Measurements from ENCODE around the gene PLEKHD1. TPM values are rescaled to one million over a fixed set of nuclear protein-coding genes. Genes with fewer than 3 reads are reported as not detected.

Gene PLEKHD1
- total RNA-seq, 1 experiment from 2014 or later: 1.0 TPM

DNA sequence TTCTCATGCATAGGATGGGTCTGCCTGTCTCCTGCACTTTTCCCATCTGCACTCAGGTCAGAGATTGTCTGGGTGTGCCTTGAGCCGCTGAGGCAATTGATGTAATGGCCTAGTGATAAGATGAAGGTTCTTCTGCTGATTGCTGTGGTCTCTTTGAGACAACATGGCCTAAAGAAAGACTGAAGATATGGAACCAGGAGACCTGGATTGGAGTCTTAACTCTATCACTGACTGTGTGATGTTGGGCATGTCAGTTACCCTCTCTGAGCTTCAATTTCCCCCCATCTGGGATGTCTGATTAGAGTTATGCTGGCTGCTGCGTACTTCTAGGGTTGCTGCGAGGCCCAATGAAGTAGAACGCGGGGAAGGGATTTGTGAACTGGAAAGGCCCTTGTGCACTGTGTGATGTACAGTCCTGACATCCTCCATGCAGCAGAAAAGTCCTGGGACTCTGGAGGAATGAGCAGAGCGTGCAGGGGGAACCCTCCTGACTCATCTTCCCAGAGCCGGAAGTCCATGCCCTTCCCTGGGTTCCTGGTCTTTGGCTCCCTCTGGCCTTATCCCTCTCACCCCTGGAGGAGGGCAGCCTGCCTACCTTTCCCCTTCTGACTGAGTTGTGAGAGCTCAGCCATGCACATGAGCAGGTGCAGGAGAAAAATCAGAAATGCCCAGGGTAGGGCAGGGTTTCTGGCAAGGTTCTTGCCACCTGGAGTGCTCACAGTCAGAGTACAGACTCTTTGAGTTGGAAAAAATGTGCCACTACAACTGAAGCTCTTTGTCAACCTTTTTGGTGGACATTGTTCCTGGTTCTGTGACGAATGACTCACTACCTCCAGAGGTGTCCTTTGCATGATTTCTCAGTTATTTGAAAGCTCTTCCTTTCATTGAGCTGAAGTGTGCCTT, 21.1 kb downstream of the PLEKHD1 start:
- TF ChIP-seq PRDM15 (CRISPR knock-in tag; IDR thresholded peaks at IDR 0.05): peak; percentile 91
- no peak for TF ChIP-seq FOXP1 (CRISPR knock-in tag; IDR thresholded peaks at IDR 0.05; ENCODE audit: borderline replicate concordance)
- no peak for TF ChIP-seq JUN (CRISPR knock-in tag; IDR thresholded peaks at IDR 0.05)
- H3K36me3 Mint-ChIP-seq: no peaks in the 10 kb centered on the region
- H3K4me1 Mint-ChIP-seq: peaks cover 11% of the 10 kb centered on the region
- POLR2A ChIA-PET: interaction anchor here (0.9 kb wide), 1 partner anchor 19 kb away, joined by 3 read pairs; no protein-coding TSS in a partner anchor
- peaks cover 15% of the 10 kb centered on the region for H3K27me3 Mint-ChIP-seq (ENCODE audit: low read depth)
- DNase-seq (ENCODE audit: low spot score) (no peak), ATAC-seq (no peak)
- no peak overlapping the region for H3K4me3 Mint-ChIP-seq
- no peak overlapping the region for H3K27ac Mint-ChIP-seq
- no peaks in the 10 kb centered on the region for H3K9me3 Mint-ChIP-seq
- CTCF ChIA-PET: interaction anchor here (0.6 to 1.9 kb wide), 7 partner anchors 13 to 159 kb away, joined by 3 to 10 read pairs (median 3); partner anchors contain the start of gene CCDC177

DNA sequence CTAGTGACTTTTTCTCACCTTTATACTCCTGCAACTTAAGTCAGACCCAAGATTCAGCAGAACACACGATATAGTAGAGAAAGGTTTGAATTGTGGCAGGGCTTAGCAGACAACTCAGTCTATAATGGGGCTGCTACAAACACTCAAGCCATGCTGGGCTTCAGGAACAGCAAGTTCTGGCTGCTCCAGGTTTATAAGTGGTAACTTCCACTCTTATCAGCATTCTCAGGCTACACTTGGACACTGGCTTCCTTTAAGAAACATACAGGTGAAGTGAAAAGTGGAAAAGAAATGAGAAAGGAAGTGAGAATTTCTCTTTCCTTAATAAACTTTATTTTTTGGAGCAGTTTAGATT, 21.7 kb downstream of the PLEKHD1 start:
- peaks cover 15% of the 10 kb centered on the region for H3K27me3 Mint-ChIP-seq (ENCODE audit: low read depth)
- ATAC-seq: no peak
- peaks cover 5% of the 10 kb centered on the region; the same call in 1 of the 2 replicates for H3K4me1 Mint-ChIP-seq
- no peak for DNase-seq (ENCODE audit: low spot score)
- no peak overlapping the region for H3K4me3 Mint-ChIP-seq
- POLR2A ChIA-PET: no interaction called here
- CTCF ChIA-PET: interaction anchor here (1.0 to 1.5 kb wide), 3 partner anchors 13 to 68 kb away, joined by 3 to 7 read pairs (median 4); partner anchors contain the start of gene CCDC177
- no peaks in the 10 kb centered on the region for H3K36me3 Mint-ChIP-seq
- TF ChIP-seq ETV6 (CRISPR knock-in tag; IDR thresholded peaks at IDR 0.05) (no peak), FOXJ3 (CRISPR knock-in tag; IDR thresholded peaks at IDR 0.05; ENCODE audit: borderline replicate concordance) (no peak), ZNF281 (CRISPR knock-in tag; IDR thresholded peaks at IDR 0.05) (no peak), EMX1 (CRISPR knock-in tag; IDR thresholded peaks at IDR 0.05) (no peak), TEAD4 (CRISPR knock-in tag; IDR thresholded peaks at IDR 0.05) (no peak), TEAD1 (CRISPR knock-in tag; IDR thresholded peaks at IDR 0.05) (no peak)
- no peaks in the 10 kb centered on the region for H3K9me3 Mint-ChIP-seq
- H3K27ac Mint-ChIP-seq: no peak overlapping the region

DNA sequence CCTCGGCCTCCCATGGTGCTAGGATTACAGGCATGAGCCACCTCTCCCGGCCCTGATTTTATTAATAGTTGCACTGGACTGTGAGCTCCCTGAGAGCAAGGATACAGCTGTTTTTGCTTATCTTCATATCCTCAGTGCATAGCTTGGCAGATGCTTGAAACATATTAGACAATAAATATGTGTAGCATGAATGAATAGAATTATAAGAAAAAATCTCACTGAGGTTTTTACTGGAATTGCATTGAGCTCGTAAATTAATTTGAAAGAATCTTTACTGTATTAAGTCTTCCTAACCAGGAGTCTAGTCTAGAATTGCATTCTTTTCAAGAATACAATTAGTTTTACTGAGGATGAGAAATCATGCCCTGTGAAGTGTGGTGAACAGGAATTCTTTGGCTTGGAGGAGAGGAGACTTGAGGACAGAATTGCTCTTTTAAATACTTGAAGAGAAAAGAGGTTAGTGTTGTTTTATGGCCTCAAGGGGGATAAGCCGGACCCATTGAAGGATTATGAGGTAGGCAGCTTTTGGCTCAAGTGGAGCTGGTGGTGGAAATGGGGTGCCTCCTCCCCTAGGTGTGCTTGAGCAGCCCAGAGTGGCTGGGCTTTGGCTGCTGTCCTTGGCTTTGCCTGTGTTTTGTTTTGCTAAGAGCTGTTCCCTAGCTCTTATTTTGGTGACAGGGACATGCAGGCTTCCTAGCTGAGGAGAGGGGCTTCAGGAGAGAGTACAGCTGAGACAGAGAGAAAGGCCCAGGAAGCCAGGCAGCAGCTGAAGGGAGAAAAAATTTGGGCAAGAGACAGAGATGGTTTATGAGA, 34.0 kb downstream of the PLEKHD1 start:
- Mint-ChIP-seq H3K27me3 (ENCODE audit: low read depth) (no peaks in the 10 kb centered on the region), H3K36me3 (0 out of 2 replicates have a peak, but pooled peaks cover 3% of the 10 kb centered on the region), H3K27ac (no peak overlapping the region), H3K9me3 (peaks cover 9% of the 10 kb centered on the region), H3K4me1 (peaks cover 23% of the 10 kb centered on the region), H3K4me3 (no peak overlapping the region)
- peak; percentile 65 for ATAC-seq
- ChIA-PET CTCF (interaction anchor here (1.0 to 5.5 kb wide), 8 partner anchors 13 to 61 kb away, joined by 3 to 32 read pairs (median 10); partner anchors contain the start of genes CCDC177 and PLEKHD1), POLR2A (no interaction called here)
- no peak for DNase-seq (ENCODE audit: low spot score)
- TF ChIP-seq HMGA2 (CRISPR knock-in tag; IDR thresholded peaks at IDR 0.05) (no peak), MYBL2 (CRISPR knock-in tag; IDR thresholded peaks at IDR 0.05) (no peak), ZNF396 (CRISPR knock-in tag; IDR thresholded peaks at IDR 0.05; ENCODE audit: borderline replicate concordance) (no peak)
- TF ChIP-seq, protein P1, sequence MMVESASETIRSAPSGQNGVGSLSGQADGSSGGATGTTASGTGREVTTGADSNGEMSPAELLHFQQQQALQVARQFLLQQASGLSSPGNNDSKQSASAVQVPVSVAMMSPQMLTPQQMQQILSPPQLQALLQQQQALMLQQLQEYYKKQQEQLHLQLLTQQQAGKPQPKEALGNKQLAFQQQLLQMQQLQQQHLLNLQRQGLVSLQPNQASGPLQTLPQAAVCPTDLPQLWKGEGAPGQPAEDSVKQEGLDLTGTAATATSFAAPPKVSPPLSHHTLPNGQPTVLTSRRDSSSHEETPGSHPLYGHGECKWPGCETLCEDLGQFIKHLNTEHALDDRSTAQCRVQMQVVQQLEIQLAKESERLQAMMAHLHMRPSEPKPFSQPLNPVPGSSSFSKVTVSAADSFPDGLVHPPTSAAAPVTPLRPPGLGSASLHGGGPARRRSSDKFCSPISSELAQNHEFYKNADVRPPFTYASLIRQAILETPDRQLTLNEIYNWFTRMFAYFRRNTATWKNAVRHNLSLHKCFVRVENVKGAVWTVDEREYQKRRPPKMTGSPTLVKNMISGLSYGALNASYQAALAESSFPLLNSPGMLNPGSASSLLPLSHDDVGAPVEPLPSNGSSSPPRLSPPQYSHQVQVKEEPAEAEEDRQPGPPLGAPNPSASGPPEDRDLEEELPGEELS (CRISPR knock-in tag; IDR thresholded peaks at IDR 0.05): no peak
- TF ChIP-seq, protein P2, sequence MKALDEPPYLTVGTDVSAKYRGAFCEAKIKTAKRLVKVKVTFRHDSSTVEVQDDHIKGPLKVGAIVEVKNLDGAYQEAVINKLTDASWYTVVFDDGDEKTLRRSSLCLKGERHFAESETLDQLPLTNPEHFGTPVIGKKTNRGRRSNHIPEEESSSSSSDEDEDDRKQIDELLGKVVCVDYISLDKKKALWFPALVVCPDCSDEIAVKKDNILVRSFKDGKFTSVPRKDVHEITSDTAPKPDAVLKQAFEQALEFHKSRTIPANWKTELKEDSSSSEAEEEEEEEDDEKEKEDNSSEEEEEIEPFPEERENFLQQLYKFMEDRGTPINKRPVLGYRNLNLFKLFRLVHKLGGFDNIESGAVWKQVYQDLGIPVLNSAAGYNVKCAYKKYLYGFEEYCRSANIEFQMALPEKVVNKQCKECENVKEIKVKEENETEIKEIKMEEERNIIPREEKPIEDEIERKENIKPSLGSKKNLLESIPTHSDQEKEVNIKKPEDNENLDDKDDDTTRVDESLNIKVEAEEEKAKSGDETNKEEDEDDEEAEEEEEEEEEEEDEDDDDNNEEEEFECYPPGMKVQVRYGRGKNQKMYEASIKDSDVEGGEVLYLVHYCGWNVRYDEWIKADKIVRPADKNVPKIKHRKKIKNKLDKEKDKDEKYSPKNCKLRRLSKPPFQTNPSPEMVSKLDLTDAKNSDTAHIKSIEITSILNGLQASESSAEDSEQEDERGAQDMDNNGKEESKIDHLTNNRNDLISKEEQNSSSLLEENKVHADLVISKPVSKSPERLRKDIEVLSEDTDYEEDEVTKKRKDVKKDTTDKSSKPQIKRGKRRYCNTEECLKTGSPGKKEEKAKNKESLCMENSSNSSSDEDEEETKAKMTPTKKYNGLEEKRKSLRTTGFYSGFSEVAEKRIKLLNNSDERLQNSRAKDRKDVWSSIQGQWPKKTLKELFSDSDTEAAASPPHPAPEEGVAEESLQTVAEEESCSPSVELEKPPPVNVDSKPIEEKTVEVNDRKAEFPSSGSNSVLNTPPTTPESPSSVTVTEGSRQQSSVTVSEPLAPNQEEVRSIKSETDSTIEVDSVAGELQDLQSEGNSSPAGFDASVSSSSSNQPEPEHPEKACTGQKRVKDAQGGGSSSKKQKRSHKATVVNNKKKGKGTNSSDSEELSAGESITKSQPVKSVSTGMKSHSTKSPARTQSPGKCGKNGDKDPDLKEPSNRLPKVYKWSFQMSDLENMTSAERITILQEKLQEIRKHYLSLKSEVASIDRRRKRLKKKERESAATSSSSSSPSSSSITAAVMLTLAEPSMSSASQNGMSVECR (CRISPR knock-in tag; IDR thresholded peaks at IDR 0.05; ENCODE audit: borderline replicate concordance): no peak
